GM21737 (cell line): ENCODE results near the gene GRM7.

ENCODE experiments used
- ATAC-seq: cut with Tn5 transposase; IDR thresholded peaks from one replicate; pipeline ENCODE4 v1.9.1; 2021; ENCODE audit warnings: mild to moderate bottlenecking, moderate library complexity; ENCODE audit not compliant: unreplicated experiment

The GRM7 gene

DNA sequence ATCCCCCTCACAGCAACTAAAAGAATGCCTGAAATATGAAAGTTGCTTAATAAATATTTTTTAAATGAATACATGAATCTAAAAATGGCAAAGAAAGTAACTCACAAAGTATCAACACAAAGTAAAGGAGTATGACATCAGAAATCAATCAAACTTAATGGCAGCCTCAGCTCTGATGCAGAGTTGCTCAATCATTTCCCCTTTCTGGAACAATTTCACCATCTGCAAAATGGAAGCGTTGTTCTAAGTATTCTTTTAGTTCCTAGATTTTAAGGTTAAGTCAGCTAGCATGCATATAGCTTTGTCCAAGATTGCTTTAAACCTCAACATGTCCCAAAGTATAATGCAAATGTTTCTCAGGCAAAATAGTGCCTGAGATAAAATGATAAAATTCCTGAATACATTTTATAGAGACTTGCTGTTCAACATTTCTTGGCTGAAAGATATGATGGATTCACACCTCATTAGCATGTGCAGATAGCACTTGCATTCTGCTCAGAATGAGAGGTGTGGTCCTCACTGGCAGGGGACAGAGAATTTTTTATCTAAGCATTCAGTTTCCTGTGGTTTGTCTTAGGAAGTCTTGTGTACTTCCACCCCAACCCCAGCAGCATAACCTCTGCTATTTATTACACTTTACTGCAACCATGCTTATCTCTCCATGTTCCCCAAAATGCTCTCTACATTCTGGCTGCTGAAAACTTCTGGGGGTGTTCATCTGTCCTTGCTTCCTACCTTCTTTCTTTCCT is 429.3 kb downstream of the GRM7 start:
- ATAC-seq = no peak

DNA sequence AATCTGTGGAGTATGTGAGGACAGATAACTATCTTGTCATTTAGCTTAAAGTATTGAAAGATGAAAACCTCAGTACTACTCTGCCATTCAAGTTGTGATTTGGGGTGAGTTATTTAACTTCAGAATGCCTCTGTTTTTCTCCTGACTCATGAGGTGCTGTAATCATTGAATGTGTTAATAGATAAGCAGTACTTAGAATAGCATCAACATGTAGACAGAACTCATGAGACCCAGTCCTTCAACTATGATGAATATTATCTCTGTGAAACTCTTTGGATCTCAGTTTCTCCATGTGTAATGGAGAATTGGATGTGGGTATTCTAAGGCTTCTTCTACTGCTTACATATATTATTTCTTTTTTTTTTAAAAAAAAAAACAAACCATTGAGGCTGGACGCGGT is 431.4 kb downstream of the GRM7 start:
- no peak for ATAC-seq

DNA sequence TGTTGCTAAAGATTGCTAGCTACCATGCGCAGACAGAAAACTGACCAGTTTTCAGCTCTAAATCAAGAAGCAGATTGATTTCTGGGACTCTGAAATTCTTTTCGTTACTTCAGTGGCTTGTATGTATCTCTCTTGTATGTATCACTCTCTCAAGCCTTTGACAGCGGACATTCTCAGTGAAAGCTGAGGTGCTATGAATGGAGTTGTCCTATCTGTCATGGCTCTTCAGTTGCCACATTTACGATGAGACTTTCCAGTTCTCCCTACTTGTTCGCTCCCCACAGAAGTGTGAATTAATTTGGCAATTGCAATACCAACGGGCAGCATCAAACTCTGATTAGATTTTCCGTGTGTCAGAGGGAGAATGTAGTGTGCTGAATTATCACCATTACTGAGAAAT is 432.4 kb downstream of the GRM7 start:
- no peak for ATAC-seq

DNA sequence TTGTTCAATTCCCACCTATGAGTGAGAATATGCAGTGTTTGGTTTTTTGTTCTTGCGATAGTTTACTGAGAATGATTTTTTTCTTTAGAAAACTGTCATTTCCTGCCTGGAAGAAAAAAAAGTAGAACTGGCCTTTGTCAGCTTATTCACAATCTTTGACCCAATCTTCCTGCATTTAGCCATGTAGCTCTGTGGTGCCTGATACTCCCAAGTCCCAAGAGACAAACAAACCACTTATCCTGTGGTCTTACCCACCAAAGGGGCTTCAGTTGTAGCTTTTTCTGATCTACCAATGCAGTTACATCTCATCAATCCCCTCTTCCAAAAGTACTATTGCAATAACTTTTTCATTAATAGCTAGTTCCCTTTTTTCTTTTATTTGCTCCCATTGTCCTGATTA is 444.6 kb downstream of the GRM7 start:
- no peak for ATAC-seq

DNA sequence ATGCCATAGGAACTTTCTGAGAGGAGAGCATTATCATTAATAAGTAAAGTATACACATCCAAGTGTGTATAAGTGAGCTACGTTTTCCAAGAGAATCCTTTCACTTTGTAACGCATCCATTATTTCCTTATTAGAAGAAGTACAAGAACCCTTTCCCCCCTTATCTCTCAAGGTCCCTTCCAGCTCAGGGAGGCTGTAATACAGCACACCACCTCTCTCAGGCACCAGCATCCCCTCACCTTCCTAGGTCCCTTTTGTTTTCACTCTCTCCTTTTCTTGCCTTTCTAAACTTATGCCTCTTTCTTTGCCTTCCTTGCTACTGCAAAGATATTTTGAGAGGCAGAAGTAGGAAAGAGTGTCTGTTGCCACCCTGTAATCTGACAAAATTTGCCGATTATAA is 446.0 kb downstream of the GRM7 start:
- ATAC-seq = no peak

DNA sequence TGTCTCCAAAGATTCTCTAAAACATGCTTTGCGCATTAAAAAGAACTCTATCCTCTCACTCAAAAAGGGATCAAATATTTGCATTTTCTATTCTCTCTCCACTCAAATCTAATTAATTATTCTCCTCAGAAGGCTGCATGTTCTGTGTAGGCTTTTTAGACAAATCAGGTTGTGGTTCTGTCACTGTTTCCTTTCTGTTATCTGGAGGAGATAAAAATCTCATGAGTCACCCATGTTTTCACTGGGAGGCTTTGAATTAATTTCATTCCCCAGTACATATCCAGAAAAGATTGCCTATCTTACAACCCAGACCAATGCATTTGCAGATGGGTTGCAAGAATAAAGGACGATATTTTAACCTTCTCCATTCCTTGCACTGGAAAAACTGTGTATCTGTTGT is 446.5 kb downstream of the GRM7 start:
- no peak for ATAC-seq

DNA sequence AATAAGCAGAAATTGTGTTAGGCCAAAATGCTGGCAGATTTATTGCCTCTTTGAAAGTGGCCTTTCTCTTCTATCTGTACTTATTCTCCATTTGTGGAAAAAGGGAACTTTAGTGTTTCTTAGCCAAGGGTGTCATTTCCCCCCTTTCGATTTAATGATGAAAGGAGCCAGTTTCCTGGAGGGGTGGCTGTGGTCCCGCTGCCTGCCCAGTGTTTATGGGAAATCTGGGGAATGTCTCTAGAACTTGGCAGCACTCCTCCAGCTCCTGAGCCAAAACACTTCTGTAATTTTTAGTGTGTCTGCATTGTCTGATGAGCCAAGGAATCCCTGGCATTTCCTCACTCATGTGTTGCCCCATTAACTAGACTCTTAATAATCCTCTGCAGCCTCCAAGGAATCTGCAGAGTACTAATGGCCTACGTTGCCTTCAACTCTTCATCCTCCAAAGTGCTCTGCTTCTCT is 448.8 kb downstream of the GRM7 start:
- ATAC-seq = no peak

DNA sequence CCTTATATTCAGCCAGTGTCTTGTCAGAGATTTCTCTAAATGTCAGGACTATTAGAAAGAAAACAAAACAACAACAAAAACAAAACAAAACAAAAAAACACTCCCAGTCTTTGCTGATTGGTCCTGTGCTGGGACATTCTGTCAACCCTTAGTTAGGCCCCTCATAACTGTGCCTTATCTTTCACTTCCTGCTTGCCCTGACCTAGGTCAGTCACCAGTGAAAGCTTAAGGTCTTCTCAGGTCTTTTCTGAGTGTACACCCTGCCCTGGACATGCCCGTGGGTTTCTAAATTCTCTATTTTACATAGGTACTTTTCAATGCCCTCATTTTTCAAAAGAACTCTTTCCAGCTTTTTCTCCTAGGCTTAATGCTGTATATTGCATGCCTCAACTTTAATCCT is 454.1 kb downstream of the GRM7 start:
- no peak for ATAC-seq

DNA sequence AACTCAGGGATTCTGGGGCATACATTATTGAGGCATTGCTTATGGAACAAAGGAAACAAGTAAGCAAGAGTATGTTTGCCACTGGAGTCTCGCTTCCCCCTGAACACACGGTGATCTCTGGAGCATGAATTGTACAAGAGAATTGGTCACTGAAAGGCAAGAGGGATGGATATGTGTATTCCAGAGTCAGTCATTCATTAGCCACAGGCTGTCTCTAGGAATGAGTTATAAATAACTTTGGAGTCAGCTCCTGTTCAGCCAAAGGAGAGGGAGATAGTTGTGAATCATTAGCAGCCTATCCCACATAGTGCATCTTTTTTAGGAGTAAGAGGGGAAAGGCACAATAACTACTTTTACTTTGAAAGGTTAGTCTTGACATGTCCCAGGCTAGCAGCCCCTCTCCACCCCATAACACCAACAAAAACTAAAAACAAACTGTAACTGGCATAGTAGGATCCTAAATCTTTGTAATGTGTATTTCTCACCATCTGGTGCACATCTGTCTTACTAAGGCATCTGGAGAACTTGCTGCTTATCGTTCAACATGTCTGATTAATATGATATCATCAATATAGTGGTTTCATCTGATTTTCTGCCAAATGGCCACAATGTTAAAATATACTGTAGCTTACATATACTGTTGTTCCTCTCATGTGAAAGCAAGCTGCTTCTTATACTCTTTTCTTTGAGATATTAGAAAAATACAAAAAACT is 462.2 kb downstream of the GRM7 start:
- ATAC-seq = no peak

DNA sequence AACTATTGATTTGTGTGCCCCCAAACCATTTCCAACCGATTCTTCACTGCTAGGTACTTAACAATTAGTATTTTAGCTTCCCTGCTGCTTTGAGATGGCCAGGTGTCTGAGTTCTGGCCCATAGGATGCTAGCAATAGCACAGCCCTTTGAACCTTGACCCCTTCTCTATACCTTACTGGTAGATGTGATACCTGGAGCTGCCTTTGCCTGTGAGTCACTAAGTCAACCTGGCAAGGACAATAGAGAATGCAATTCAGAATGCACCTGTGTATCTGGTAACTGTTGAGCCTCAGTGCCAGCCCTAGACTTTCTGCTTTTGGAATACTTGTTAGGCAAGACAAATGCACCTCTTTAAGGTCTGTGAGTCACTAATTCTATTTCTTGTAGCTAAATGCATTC is 467.4 kb downstream of the GRM7 start:
- no peak for ATAC-seq

DNA sequence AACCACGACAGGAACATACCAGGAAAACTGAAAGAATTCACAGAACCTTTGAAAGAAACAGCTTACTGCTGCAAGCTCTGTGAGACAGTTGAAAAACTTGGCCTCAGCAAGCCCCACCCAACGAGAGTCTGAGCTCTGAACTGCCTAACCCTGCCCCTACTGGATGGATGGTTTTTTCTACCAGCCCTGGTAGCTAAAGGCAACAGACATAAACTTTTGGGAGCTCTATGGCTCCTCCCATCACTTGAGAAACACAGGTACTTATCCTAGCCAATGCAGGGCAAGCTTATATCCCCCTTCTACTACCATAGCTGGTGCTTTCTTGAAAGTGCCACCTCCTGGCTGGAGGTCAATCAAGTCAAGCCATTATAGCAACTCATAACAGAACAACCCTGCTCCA is 471.8 kb downstream of the GRM7 start:
- no peak for ATAC-seq

DNA sequence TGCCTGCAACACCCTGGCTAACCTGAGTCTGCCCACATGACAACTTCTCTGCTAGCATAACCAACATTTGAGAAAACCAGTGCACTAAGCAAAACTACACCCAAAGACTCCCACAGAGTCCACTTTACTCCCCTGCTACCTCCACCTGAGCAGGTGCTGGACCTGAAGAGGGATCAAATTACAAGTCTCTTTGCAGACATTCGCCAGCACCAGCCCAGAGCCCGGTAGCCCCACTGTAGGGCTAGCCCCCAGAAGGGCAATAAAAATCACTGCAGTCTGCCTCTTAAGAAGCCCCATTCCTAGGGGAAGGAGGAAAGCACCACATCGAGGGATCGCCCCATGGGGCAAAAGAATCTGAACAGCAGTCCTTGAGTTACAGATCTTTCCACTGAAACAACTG is 472.2 kb downstream of the GRM7 start:
- no peak for ATAC-seq

DNA sequence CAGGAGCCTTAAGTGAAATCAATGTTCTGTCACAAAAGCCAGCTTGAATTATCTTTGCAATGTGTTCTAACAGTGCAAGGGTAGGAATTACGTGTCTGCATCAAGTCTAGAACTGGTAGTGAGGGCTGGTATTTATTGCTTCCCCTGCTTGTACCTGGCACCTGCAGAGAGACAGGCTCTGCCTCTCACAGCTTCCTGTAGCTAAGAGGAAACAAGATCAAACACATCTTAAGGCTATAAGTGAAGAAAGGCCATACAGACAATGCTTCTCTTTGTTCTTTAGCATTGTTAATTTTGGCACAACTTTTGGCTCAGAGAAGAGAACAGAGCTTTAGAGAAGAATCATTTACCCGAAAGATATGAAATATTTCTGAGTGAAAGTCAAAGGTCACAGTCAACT is 479.9 kb downstream of the GRM7 start:
- ATAC-seq = no peak

DNA sequence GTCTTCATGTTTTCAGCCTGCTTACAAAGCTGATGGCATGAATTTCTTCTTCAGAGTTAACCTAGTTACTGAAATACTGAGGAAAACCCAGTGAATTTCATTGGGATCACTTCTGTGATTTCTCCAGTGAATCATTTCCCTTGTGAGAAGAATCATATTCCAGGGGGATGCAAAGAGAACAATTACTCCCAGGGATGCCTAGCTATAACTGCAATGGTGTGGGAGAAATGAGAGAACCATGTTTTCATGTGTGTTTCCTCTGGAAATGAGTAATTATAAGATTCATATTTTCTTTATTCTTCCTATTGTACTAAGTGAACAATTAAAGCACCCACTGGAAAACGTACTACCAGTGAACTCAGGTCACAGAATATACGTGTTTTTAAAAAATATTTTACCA is 485.4 kb downstream of the GRM7 start:
- no peak for ATAC-seq

DNA sequence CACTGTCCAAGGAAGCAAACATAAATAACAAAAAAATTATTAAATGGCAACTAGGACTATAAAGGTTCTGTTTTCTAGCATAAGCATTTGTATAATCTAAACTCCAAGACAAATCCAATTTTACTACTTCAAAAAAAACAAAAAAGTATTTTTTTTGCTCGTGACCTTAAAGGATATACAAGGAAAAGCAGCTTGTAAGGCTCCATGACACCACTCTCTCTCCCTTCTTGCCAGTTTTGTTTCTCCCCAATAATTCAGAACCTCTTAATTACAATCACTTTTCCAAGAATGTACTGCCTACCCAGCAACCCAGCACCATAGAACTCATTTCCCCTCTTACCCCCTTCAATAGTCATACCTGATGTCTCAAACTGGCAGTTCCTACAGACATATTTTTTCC is 496.2 kb downstream of the GRM7 start:
- ATAC-seq = no peak

DNA sequence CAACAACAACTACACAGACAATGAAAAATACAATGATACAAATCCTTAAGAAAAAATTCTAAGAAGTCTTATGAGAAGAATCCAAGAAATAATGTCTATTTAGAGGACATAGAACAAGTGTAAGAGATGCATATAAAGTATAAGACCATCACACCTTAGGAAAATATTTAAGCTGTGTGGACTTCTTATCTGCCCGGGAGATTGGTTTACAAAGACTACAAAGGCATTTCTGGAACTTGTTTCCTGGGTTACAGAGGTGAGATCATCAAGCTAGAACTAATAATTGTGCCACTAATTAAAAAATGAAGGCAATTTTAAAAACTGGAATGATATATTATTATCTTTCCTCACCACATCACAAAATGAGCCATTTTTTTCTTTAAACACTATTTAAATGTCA is 507.1 kb downstream of the GRM7 start:
- ATAC-seq = no peak

DNA sequence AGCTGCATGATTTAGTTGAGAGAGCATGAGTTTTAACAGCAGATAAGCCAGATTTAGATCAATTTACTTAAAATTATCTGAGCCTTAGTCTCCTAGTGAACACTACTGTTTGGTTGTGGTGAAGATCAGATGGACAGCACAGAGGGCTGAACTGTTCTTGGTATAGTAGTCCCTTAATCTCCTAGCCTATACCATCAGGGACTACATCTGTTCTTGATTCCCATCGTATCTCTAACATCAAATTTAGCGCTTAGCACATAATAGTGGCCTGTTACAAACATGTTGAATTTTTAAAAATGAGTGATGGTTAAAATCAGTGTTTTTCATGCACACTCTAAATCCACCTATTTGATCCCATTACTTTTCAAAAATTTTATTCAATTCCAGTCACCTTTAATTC is 507.7 kb downstream of the GRM7 start:
- no peak for ATAC-seq

DNA sequence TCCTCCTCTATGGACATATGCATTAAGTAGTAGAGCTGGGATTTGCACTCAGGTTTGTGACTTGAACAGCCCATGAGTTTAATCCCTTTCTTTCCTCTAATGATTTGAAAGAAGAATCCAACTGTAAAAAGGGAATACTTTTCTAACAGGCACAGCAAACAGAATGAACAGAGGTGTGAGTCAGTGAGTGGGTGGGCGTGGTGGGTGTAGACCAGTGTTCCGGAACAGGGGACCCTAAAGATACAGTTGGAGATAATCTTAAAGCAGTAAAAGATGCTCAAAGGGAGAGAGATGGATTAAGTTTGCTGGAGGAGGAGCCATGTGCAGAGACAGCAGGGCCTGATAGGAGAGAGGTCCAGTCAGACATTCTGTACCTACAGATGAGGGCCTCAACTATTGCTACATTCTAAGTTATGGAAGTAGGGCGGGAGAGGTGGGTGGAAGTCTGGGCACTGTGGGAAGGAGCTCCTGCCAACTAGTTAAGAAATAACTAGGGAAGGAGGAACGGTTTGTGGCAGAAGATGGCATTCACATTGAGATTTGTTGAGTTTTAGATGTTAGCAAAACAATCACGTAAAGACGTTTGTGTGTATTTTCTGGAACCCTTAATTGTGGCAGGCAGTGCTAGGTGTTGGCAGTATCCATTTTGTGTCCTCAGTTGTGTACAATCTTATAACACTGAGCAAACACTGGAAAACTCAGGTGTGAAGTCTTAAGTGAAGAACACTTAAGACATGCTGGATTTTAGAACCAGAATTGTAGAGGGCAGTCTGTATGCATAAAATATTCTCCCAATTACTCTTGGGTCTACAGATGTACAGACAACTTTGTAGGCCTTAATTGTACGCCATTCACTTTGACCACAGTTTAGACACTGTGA is 511.0 kb downstream of the GRM7 start:
- ATAC-seq = no peak

DNA sequence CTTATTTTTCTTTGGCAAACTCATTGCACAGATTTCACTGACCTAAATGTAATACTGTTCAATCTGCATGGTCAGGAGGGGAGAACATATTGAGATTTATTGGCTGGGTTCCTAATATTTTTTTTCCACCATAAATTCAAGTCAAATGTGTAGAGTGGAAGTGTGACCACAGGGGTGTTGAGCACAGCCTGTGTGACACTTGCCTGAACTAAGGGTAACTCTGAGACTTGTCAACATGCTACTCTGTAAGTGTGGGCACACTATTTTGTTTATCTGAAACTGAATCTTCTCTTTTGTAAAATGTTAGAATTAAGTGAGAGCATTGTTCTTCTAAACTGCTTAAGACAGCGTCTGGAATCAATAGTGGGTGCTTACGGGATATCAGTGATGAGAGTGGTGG is 516.2 kb downstream of the GRM7 start:
- no peak for ATAC-seq

DNA sequence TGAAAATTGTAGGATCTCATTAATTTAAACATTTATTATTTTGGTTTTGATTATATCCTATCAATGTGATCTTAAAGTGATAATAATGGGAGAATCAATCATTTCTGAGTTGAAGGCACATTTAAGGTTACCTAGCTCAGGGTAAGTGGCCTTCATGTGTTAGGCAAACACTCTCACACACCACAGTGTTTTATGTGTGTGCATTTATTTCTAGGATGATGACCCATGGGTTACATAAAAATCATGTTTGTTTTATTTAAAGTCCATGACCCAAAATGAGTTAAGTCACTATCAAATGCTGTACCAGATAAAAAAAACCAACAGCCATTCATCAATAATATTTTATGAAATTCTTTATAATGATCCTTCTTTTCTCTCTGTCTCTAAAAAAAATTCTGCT is 520.8 kb downstream of the GRM7 start:
- ATAC-seq = no peak

DNA sequence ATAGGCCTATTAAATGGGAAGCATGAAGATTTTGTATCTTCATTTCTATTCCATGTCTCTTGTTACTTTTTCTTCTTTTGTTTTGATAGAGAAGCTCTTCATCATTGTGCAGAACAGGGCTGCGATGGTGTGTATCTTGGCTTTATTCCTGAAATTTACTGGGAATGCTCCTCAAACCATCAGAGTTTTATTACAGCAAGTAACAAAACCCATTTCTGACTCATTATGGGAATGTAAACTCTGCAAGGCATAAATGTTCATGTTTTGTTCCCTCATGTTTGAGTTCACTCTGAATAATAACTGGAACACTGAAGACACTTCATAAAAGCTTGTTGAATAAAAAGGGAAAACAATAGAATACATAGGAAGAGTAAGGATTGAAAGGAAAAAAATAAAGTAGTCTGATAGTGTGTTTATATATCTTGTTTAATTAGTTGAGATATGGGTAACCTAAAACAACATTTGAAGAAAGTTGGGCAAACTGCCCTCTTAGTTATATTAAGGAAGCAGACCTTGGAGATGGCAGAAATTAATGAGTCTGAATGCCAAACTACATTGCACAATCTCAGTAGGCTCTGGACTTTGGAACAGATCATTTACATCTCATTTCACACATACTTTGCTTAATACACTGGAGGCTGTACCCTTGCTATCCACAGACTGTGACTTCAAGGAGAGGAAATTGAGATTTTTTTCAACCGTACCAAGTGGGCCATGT is 521.5 kb downstream of the GRM7 start:
- no peak for ATAC-seq
